ENCODE results near the gene COL28A1.
"Not testable (repeated sequence)": the region's sequence is repeated elsewhere in the genome, so short reads cannot be mapped to it uniquely, and the experiment has no call there.

The COL28A1 gene

GRCh38 chr7:7408001-7408770 lies 127.5 kb downstream of the COL28A1 start:
- DNase-seq, result no peak

DNA sequence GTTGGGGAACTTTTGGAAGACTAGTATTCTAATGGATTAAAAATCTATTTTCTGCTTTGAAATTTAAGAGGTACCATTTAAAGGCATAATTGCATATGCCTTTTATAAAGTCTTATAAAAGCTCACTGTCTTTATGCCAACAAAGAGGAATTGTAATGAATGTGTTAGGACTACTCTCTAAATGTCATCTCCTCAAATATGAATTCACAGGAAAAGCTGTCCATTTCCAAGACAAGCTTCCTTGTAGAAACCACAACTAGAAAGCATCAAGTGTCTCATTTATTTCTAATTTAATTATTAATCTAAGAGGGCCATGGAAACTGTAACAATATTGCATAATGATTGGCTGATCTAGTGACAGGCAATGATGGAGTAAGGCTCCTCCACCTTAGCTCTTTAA lies 130.2 kb downstream of the COL28A1 start:
- DNase-seq, result no peak

GRCh38 chr7:7399707-7400106 lies 136.0 kb downstream of the COL28A1 start:
- DNase-seq, result no peak

DNA sequence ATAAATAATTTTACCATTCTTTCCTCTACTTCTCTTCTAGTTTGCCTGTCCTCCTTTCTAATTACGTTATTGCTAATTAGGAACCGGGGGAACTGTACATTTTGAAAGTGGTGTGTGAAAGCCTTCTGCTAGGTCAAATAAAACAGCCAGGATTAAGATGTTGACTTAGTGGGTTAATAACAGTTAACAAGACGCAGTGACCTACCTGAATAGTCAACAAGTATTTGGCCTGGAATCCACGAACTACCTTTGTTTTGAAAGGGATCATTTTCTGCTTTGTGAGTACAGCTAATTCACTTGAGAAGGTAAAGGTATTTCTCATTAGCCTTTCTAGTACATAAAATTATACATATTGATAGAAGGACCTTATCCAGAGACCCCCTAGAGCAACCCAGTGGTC lies 139.9 kb downstream of the COL28A1 start:
- DNase-seq, result no peak

DNA sequence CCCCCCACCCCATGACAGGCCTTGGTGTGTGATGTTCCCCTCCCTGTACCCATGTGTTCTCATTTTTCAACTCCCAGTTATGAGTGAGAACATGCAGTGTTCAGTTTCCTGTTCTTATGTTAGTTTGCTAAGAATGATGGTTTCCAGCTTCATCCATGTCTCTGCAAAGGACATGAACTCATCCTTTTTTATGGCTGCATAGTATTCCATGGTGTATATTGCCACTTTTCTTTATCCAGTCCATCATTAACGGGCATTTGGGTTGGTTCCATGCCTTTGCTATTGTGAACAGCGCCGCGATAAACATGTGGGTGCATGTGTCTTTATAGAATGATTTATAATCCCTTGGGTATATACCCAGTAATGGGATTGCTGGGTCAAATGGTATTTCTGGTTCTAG lies 147.5 kb downstream of the COL28A1 start:
- not testable (repeated sequence) for DNase-seq

DNA sequence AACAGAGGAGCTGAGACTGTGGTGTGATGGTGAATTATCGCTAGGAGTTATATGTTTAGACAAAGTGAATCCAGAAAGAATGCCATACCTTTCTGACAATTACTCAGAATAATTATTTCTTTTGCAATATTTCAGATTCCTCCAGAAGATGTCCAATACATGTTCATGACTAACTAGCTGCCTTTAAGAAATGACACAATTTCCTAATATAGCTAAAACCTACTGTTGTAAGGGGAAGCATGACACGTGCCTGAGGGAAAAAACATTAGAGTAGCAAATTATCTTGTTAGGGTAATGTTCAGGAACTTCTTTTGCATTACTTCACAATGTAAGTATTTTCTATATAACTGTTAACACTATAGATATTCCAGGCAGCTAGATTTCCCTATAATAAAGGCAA lies 150.3 kb downstream of the COL28A1 start:
- DNase-seq, result no peak

GRCh38 chr7:7384228-7384627 lies 151.4 kb downstream of the COL28A1 start:
- no peak for DNase-seq

DNA sequence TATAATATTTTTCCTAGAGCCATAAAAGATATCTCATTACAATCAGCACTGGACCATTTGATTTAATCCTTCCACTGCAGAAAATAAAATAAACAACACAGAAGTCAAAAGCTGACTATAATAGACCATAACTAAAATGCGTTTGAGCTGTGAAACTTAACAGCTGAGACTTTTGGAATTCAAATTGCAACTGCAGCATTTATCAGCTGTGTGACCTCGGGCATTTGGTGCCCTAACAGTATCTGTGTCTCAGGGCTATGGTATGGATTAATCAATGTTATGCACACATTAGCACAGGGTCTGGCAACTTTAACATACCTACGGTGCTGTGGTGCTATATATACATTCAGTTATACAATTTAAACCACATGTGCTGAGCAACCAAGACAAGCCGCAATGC lies 160.1 kb downstream of the COL28A1 start:
- DNase-seq, result no peak

DNA sequence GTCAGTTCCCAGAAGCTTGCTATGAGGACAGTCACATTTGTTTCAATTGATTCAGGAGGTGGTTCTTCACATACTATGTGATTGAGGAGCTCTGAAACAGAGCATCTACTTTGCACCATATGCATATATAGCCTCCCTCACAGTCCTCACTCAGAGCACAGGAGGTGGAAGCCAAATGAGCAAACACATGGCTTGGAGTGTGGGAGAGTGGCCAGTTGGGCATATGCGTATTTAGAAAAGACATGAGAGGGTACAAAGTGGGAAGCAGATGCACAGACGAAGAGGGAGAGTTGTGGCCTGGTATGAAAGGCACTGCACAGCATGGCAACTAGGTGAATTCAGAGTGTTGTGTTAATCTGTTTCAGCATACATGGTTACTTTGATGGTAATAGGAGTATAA lies 165.6 kb downstream of the COL28A1 start:
- DNase-seq, result no peak

DNA sequence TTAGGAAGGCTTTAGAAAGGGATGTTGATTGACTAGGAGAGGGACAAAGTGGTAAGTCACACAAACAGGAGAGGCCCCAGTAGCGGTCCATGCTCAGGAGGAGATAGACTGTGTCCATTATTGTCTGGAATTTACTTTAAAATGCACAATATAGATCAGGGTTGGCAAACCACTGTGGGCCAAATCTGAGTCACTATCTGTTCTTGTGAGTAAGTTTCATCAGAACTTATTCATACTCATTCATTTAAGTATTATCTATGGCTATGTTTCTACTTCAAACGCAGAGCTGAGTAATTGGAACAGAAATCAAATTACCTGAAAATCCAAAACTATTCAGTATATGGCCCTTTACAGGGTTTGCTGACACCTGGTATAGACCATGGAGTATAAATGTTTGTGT lies 166.5 kb downstream of the COL28A1 start:
- DNase-seq, result no peak

DNA sequence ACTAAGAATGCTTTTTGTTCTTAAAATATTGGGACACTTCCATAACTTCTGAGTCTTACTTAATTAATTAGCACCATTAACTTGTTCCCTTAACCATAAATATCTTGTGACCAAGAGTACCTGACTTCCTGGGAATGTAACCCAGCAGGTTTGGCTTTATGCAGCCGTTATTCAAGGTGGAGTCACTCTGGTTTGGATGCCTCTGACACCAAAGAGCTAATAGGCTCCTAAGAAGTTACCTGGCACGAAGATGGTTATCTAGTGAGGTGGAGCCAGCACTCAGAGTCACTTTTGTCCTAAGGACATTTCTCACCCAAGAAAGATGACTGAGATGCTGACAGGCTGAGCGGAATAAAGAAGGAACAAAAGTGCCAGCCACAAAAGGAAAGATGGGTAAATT lies 181.0 kb downstream of the COL28A1 start:
- DNase-seq, result no peak

GRCh38 chr7:7352845-7353244 lies 182.8 kb downstream of the COL28A1 start:
- no peak for DNase-seq

- DNase-seq, result no peak
Observed at GRCh38 chr7:7351832-7352231, 183.8 kb downstream of the COL28A1 start.

GRCh38 chr7:7351156-7351555 lies 184.5 kb downstream of the COL28A1 start:
- DNase-seq, result no peak

- no peak for DNase-seq
Observed at GRCh38 chr7:7349156-7349555, 186.5 kb downstream of the COL28A1 start.

GRCh38 chr7:7347045-7347444 lies 188.6 kb downstream of the COL28A1 start:
- DNase-seq, result no peak

GRCh38 chr7:7344583-7344982 lies 191.1 kb downstream of the COL28A1 start:
- DNase-seq, result no peak

GRCh38 chr7:7335909-7336308 lies 199.8 kb downstream of the COL28A1 start:
- DNase-seq, result no peak

- no peak for DNase-seq
Observed at GRCh38 chr7:7335215-7335614, 200.5 kb downstream of the COL28A1 start.

- no peak for DNase-seq
Observed at GRCh38 chr7:7333610-7334009, 202.1 kb downstream of the COL28A1 start.

DNA sequence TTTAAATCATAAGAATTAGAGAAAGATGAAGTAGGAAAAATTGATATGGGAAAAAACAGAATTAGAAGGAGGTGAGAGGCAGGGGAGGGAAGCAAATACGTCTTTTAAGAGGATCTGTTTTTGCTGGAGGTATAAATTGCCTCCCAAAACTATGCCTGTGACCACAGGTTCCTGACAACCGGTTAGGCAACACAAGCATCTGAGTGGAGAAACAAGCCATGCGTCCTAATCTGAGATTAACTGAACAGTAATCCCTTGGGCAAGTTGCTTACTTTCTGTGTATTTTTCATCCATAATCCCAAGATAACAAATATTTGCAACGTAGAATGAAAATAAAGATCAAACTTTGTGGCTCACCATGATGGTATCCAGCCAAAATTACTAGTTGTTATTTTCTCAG lies 204.2 kb downstream of the COL28A1 start:
- no peak for DNase-seq

GRCh38 chr7:7330997-7331396 lies 204.7 kb downstream of the COL28A1 start:
- DNase-seq, result no peak

GRCh38 chr7:7329326-7329725 lies 206.3 kb downstream of the COL28A1 start:
- DNase-seq, result no peak

DNA sequence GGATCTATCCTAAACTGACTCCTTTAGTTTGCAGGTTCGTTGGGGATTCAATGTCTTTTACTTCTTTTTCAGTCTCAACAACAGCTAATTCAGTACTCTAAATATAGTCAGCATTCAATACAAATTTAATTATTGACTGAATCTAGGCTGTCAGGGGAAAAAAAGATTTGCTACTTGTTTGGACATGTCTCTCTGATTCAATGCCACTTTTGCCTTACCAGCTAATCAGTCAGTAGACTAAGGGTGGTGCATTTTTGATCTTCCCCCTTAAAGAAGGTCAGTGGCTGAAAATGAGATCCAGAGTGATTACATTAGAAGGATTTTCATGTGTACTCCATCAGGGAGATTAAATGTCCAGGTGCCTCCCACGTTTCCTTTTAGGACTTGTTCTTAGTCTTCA lies 208.2 kb downstream of the COL28A1 start:
- no peak for DNase-seq

GRCh38 chr7:7324698-7325097 lies 211.0 kb downstream of the COL28A1 start:
- no peak for DNase-seq
